Body of pancreas (tissue), 4 donors: ENCODE measurements around the gene JADE3. TPM values are rescaled to one million over a fixed set of nuclear protein-coding genes. Genes with fewer than 3 reads are reported as not detected.

Experiments
- ATAC-seq: fragments of 150-250 bp; one replicate; pipeline ENCODE4 v1.9.1; 2016
- DNase-seq, 4 donors: peaks; one replicate each; pipeline ENCODE4 v3.0.0-alpha.2; 2019
- H3K27ac ChIP-seq, 4 donors: fragments of 200-600 bp; sonication (generic); 1 replicate in 3 of 4; 2 replicates in 1 of 4; pipeline versions ENCODE4 v1.5.1 to v1.6.1; 2016 to 2019; ENCODE audit warnings: mild to moderate bottlenecking in 1 of 4, mixed read lengths in 1 of 4, moderate library complexity in 1 of 4
- H3K27me3 ChIP-seq, 2 donors: fragments of 200-600 bp; sonication (generic); one replicate each; pipeline ENCODE4 v1.6.0; 2016; ENCODE audit warnings: mild to moderate bottlenecking in 1 of 2
- H3K36me3 ChIP-seq, 2 donors: fragments of 200-600 bp; sonication (generic); replicated peaks in 1 of 2; 2 replicates each; pipeline ENCODE4 v1.5.1; 2016; ENCODE audit warnings: low read depth in 2 of 2; ENCODE audit not compliant: insufficient read depth in 1 of 2
- H3K4me1 ChIP-seq: fragments of 200-600 bp; sonication (generic); one replicate; pipeline ENCODE4 v1.6.0; 2016
- H3K4me3 ChIP-seq, 2 donors: fragments of 200-600 bp; sonication (generic); 1 replicate in 1 of 2; 2 replicates in 1 of 2; pipeline ENCODE4 v1.5.1; 2016 to 2019
- H3K9me3 ChIP-seq, 3 donors: fragments of 200-600 bp; sonication (generic); 1 replicate in 2 of 3; 2 replicates in 1 of 3; pipeline ENCODE4 v1.5.1; 2016
- POLR2A ChIP-seq, 3 donors: fragments of 450-650 bp; IDR thresholded peaks; one replicate each; pipeline ENCODE4 v1.6.1; 2016; ENCODE audit warnings: antibody characterized with exemption in 3 of 3, mild to moderate bottlenecking in 2 of 3
- WGBS, 2 donors: methylation state at CpG; one replicate each; pipeline ENCODE4 v1.1.5; 2017; 5-methylcytosine and 5-hydroxymethylcytosine counted together
- intact Hi-C: fragments of 100-400 bp; cut with DNase I; formaldehyde crosslinking; loops from one replicate; pipeline ENCODE4 v1.15.1; 2023
- total RNA-seq, 2 donors: library from RNA; depleted of rRNA; stranded (reverse); fragments of >200 nt; gene quantifications; one replicate each; pipeline ENCODE4 v1.1.0, GENCODE V29; 2016
- TF ChIP-seq, protein P1 (sequence below), 7 experiments: fragments of 450-650 bp in 4 of 7; fragments of 200-600 bp in 3 of 7; sonication (generic) in 3 of 7; IDR thresholded peaks; one replicate each; pipeline ENCODE4 v1.5.1; 2016 to 2019; ENCODE audit warnings: antibody characterized with exemption in 7 of 7

JADE3 gene
- total RNA-seq, 2 donors from 2014 or later: 2.3 to 9.3 TPM

DNA sequence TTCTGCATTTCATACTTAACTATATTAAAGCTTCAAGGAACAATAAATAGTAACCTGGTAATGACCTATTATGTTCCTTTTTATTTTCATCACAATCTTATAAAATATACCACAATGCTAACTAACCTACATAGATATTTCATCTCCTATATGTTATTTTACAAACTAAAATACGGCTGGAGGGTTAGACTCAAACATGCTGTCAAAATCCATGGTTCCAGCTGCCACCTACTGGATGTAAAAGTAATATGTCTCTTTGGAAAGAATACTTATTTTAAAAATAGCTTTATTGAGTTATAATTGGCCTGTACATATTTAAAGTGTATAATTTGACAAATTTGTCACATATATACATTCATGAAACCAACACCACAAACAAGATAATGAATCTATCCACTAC, 181.0 kb downstream of the JADE3 start:
- no peak overlapping the region for H3K4me3 ChIP-seq

DNA sequence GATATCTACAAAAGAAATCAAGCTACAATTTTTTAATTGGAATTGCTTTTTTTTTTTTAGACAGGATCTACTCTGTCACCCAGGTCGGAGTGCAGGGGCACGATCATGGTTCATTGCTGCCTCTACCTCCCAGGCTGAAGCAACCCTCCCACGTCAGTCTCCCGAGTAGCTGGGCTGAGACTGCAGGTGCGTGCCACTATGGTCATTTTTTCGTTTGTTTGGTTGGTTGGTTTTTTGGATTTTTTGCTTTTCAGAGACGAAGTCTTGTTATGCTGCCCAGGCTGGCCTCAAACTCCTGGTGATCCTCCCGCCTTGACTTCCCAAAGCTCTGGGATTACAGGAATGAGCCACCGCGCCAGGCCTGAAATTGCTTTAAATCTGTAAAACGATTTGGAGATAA, 181.6 kb downstream of the JADE3 start:
- DNase-seq: no peak
- intact Hi-C loops: no loop called here
- no peak for TF ChIP-seq POLR2A (IDR thresholded peaks at IDR 0.05)
- TF ChIP-seq, protein P1, sequence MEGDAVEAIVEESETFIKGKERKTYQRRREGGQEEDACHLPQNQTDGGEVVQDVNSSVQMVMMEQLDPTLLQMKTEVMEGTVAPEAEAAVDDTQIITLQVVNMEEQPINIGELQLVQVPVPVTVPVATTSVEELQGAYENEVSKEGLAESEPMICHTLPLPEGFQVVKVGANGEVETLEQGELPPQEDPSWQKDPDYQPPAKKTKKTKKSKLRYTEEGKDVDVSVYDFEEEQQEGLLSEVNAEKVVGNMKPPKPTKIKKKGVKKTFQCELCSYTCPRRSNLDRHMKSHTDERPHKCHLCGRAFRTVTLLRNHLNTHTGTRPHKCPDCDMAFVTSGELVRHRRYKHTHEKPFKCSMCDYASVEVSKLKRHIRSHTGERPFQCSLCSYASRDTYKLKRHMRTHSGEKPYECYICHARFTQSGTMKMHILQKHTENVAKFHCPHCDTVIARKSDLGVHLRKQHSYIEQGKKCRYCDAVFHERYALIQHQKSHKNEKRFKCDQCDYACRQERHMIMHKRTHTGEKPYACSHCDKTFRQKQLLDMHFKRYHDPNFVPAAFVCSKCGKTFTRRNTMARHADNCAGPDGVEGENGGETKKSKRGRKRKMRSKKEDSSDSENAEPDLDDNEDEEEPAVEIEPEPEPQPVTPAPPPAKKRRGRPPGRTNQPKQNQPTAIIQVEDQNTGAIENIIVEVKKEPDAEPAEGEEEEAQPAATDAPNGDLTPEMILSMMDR (IDR thresholded peaks at IDR 0.05): no peak
- H3K36me3 ChIP-seq: no peaks in the 10 kb centered on the region
- no peak for ATAC-seq
- H3K4me3 ChIP-seq: no peak overlapping the region
- no peaks in the 10 kb centered on the region for H3K4me1 ChIP-seq
- H3K9me3 ChIP-seq: no peaks in the 10 kb centered on the region
- H3K27me3 ChIP-seq: no peaks in the 10 kb centered on the region
- 78 to 82% methylated on average over 6 to 11 of the region's 11 CpGs for WGBS, 2 donors
- H3K27ac ChIP-seq: no peak overlapping the region

More for the DNA sequence above, 181.0 kb downstream of the JADE3 start:
- WGBS, 2 donors: 0% methylated on average over 1 of the region's 1 CpG
- H3K9me3 ChIP-seq: no peaks in the 10 kb centered on the region
- H3K27ac ChIP-seq: no peak overlapping the region
- ATAC-seq (no peak), DNase-seq (peak in 1 of 4 donors; percentile 14)
- intact Hi-C loops: no loop called here
- no peaks in the 10 kb centered on the region for H3K36me3 ChIP-seq
- no peaks in the 10 kb centered on the region for H3K4me1 ChIP-seq
- H3K27me3 ChIP-seq: no peaks in the 10 kb centered on the region
- TF ChIP-seq, protein P1 (IDR thresholded peaks at IDR 0.05): peak; percentile 11 to 53 (median 43)
- TF ChIP-seq POLR2A (IDR thresholded peaks at IDR 0.05): no peak

DNA sequence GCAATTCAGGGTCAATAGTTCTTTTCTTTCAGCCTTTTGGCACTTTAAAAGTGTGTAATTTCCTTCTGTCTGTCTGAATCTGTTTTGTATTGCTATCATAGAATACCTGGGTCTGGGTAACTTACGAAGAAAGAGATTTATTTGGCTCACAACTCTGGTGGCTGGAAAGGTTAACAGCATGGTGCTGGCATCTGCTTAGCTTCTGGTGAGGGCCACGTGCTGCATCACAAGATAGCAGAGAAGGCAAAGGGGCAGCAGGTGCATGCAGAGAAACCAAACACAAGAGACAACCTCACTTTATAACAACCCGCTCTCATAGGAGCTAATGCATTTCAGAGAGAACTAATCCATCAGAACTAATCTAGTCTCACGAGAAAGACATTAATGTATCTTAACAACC, 184.8 kb downstream of the JADE3 start:
- Histone ChIP-seq H3K27ac (no peak overlapping the region), H3K4me1 (no peaks in the 10 kb centered on the region), H3K27me3 (no peaks in the 10 kb centered on the region), H3K9me3 (no peaks in the 10 kb centered on the region), H3K4me3 (no peak overlapping the region), H3K36me3 (no peaks in the 10 kb centered on the region)
- 54 to 58% methylated on average over 4 of the region's 4 CpGs for WGBS, 2 donors
- TF ChIP-seq, protein P1 (IDR thresholded peaks at IDR 0.05): no peak
- no peak for ATAC-seq
- no peak for DNase-seq
- intact Hi-C loops: no loop called here

DNA sequence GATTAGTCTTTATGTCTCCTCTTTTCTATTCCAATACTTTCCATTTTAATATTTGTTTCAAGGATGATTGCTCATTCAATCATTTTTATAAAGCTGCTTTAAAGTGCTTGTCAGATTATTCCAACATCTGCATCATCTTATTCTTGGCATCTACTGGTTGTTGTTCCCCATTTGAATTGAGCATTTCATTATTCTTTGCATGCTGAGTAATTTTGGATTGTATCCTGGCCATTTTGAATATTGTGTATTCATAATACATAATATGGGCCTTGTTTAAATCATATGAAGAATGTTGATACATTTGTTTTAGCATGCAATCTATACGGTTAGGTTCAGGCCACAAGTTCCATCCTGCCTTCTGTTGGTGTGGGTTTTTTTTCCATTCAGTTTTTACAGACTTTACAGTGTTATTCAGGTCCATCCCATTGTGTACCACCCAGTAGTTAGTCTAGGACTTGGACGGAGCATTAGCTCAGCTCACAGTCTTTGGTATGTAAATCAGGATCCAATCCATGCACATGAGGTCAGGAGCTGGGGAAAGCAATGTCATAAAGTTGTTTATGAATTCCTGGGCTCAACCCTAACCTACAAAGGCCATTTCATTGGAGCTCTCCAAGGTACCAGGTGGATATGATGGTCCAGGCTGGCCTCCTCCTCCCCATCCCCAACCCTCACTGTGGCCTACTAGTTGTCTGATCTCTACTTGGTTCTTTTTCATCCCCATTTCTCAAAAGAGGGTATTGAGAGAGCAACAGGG, 186.3 kb downstream of the JADE3 start:
- Histone ChIP-seq H3K9me3 (no peaks in the 10 kb centered on the region), H3K4me1 (no peaks in the 10 kb centered on the region), H3K27ac (no peak overlapping the region), H3K36me3 (no peaks in the 10 kb centered on the region), H3K4me3 (no peak overlapping the region), H3K27me3 (no peaks in the 10 kb centered on the region)
- TF ChIP-seq, protein P1 (IDR thresholded peaks at IDR 0.05): no peak
- DNase-seq (no peak), ATAC-seq (no peak)
- intact Hi-C loops: no loop called here
- WGBS, 2 donors: 67 to 91% methylated on average over 2 of the region's 2 CpGs

DNA sequence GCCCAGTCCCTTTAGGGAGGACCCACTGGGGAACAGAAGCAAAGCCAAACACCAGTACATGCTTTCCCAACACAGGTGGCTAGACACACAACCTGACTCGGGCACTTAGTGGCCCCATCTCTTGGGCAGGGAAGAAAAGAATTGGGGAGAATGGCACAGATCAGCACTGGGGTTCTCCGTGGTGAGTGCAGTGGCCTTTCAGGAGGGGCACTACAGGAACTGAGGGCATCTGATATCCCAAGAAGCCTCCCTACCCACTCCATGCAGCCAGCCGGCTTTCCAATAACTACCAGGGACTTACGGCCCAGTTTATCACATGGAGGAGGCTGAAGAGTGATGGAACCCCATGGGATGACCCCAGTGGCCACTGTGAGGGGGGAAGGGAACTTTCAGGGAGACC, 189.0 kb downstream of the JADE3 start:
- DNase-seq (no peak), ATAC-seq (no peak)
- Histone ChIP-seq H3K9me3 (no peaks in the 10 kb centered on the region), H3K36me3 (no peaks in the 10 kb centered on the region), H3K27me3 (no peaks in the 10 kb centered on the region), H3K4me1 (no peaks in the 10 kb centered on the region), H3K4me3 (no peak overlapping the region), H3K27ac (no peak overlapping the region)
- intact Hi-C loops: no loop called here
- TF ChIP-seq, protein P1 (IDR thresholded peaks at IDR 0.05): no peak
- no peak for TF ChIP-seq POLR2A (IDR thresholded peaks at IDR 0.05)
- 83% methylated on average over 1 of the region's 4 CpGs; no CpG with 5 or more reads in 1 of the 2 donors for WGBS, 2 donors
